GM10847 (cell line): ENCODE data around the gene EPS8L1.

ENCODE experiments used
- POLR2A ChIP-seq: IDR thresholded peaks from 2 replicates; pipeline ENCODE4 v1.6.1; 2011; ENCODE audit not compliant: insufficient read length; ENCODE audit errors: extremely low read depth

The EPS8L1 gene

DNA sequence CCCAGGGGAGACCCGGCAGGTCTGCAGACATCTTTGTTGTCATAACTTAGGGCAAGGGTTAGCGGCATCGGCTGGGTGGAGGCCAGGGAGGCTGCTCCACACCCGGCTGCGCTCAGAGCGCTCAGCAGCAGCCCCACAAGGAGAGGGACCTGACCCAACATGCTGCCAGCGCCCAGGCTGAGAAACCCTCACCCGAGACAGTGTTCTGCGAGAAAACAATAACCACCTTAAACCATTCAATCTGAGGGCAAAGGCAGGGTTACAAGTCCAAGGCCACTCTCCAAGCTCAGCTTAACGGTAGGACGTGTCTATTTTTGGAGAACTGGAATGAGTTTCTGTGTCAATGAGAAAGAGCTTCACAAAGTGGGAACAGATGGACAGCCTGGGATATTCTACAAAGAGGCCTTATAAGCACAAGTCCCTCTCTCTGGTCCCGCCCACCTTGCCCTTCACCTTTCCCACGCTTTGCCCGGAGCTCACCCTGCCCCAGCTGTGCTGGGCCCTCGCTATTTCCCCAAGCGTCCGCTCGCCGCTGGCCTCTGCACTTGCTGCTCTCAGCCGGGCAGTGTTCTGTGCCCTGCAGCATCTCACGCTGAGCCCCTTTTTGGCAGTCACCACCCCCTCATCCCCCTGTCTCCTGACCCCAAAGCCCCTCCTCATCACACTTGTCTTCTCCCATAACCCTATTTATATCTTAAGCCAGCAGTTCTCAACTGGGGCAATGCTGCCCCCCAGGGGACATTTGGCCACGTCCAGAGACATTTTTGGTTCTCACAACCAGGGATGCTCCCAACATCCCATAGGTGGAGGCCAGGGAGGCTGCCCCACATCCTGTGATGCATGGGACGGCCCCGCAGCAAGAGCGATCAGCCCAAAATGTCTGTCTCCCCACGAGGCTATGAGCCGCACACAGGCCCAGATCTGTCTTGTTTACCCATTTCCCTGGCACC is 24.2 kb downstream of the EPS8L1 start:
- TF ChIP-seq POLR2A = no peak

GRCh38 chr19:55101261-55101660 is 25.6 kb downstream of the EPS8L1 start:
- TF ChIP-seq POLR2A = no peak

DNA sequence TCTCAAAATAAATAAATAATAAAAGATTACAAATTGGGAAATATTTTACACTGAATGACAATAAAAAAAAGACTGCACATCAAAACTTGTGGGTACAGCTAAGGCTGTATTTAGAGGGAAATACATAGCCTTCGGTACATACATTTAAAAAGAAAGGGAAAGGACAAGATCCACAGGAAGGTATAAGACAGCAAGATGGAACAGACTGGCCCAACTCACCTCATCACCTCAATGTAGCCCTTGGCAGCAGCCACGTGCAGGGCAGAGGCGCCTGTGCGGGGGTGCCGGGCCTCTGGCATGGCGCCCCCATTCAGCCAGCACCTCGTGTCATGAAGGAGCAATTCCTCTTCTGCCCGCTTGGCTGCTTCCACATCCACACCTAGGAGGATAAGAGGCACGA is 27.5 kb downstream of the EPS8L1 start:
- TF ChIP-seq POLR2A = no peak

- no peak for TF ChIP-seq POLR2A
Measured at GRCh38 chr19:55105237-55105636, 29.6 kb downstream of the EPS8L1 start.

DNA sequence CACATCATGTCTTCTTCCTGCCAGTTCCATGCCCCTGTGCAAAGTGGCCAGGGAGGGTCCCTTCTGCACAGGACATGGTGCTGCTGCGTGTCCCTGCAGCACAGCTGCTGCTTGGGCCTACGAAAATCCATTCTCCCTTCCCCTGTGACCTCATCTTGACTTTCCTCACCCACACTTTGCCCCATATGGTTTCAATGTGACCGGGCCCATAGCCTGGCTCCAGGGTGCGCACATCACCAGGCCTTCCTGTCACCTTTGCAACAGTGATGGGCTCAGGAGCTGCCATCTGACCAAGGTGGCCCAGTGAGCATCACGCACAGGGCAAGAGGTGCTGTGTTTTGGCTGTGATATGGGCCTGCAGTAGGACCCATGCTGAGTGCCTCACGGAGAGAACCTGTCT is 30.9 kb downstream of the EPS8L1 start:
- TF ChIP-seq POLR2A = no peak

DNA sequence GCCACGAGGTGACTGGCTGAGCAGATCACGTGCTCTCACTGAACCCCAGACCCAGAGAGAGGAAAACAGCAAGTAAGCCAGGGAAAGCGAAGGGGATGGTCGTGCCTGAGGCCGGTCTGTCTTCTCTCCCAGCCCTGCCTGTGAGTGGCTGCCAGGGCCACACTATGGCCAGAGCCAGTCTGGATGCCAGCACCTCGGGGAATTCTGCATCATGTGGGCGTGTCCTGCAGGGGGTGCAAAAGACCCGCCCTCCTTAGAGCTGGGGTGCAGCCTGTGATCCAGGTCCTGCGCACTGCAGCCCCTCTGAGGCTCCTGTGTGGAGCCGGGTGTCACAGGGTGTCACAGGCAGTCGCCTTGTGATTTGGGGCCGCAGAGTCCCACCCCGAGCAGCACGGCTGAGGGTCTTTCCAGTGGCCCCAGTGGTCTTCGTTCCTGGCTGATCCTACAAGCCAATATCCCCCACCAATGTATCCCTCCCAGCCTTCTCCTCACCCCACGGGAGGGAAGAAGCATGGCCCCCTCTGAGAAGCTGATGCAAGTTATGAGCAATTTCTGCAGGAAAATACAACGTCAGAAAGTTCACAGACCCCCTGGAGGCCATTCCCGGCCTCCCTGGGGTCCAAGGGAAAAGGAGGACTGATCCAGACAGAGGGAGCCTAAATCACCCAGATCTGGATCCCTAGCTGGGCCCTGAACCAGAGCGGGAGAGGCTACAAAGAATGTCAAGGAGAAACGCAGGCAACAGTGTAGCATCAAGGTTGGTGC is 34.0 kb downstream of the EPS8L1 start:
- no peak for TF ChIP-seq POLR2A

- TF ChIP-seq POLR2A = no peak
Measured at GRCh38 chr19:55111238-55111831, 35.7 kb downstream of the EPS8L1 start.

DNA sequence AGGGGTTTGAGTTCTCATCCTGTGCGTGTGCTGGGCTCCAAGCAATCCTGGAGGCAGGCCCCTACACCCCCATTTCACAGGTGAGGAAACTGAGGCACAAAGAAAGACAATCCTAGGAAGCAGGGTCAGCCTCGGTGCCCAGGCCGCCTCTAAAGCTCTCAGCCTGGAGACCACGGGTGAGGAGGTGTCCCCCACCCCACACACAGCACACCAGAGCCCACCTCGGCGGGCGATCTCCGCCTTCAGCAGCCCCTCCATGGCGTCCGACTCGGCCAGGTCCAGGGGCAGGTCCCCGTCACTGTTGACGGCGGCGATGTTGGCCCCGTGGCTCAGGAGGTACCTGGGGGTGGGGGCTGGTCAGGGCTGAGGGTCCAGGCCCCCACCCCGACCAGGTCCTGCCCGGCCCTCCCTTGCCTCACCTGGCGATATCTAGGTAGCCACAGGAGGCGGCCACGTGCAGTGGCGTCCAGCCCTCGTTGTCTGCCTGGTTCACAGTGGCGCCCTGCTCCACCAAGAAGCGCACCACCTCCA is 36.6 kb downstream of the EPS8L1 start:
- TF ChIP-seq POLR2A = no peak

DNA sequence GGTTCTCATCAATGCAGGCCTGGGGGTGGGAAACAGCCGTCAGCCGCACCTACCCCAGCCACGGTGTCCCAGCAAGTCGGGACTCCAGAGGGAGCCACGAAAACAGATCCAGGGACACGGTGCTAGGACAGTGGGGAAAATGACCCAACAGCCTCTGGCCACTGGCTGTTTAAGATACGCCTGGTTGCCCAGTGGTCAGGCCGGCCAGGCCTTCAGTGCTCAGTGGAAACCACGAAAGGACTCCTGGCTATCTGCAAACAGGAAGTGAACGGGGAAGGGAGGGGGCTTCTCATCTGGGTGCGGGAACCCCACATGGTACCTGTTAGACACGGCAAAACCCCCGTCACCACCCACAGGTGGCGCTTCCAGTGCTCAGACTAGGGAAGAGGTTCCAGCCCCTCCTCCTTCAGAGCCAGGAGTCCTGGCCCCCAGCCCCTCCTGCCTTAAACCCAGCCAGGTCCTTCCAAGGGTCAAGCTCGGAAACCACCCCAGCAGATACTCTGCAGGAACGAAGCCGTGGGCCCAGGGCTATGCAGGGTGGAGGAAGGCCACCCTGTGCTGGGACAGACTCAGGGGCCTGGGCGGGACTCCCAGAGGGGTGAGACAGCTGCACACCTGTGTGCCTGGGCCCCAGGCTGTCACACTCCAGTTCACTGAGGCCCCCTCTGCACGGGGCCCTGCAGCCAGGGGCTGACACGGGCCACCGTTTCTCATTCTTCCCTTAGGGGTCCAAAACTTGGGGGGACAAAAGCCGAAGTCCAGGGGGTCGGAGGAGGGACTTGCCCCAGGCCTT is 37.3 kb downstream of the EPS8L1 start:
- TF ChIP-seq POLR2A = no peak

- TF ChIP-seq POLR2A = no peak
Measured at GRCh38 chr19:55113570-55114039, 37.9 kb downstream of the EPS8L1 start.

GRCh38 chr19:55114566-55115145 is 39.0 kb downstream of the EPS8L1 start:
- no peak for TF ChIP-seq POLR2A

- no peak for TF ChIP-seq POLR2A
Measured at GRCh38 chr19:55115446-55116065, 39.9 kb downstream of the EPS8L1 start.

- TF ChIP-seq POLR2A = no peak
Measured at GRCh38 chr19:55116232-55116858, 40.7 kb downstream of the EPS8L1 start.
